CD4-positive, alpha-beta T cell (primary cell): Measurements from ENCODE around the gene ZNF324. TPM values are rescaled to one million over a fixed set of nuclear protein-coding genes. Genes with fewer than 3 reads are reported as not detected.

Experiments
- ATAC-seq: fragments of 200-7000 bp; cut with Tn5 transposase; one replicate; pipeline ENCODE4 v1.10.0; 2022; ENCODE audit warnings: mild to moderate bottlenecking; ENCODE audit not compliant: poor library complexity
- CTCF ChIA-PET: fragments of 350-600 bp; sonication (Branson Sonifier 250); formaldehyde crosslinking; loops from one replicate; lab custom pipeline; 2021; ENCODE audit warnings: antibody characterized with exemption, inconsistent platforms; lab: Charles Lee
- POLR2A ChIA-PET: fragments of 350-600 bp; sonication (Branson Sonifier 250); formaldehyde crosslinking; loops from one replicate; lab custom pipeline; 2021; ENCODE audit warnings: antibody characterized with exemption, inconsistent platforms; lab: Charles Lee
- DNase-seq, 14 experiments: peaks; one replicate each; pipeline ENCODE4 v3.0.0-alpha.2; 2013 to 2020; ENCODE audit warnings: mixed read lengths in 2 of 14
- H3K27ac ChIP-seq, 2 donors: one replicate each; pipeline versions ENCODE4 v1.5.1 to v1.7.0; 2013; ENCODE audit warnings: low read length in 2 of 2, low read depth in 1 of 2, mild to moderate bottlenecking in 1 of 2
- H3K27me3 ChIP-seq, 2 experiments: 1 replicate in 1 of 2; 2 replicates in 1 of 2; pipeline versions ENCODE4 v1.6.1 to v1.7.0; 2013; ENCODE audit warnings: low read length in 2 of 2, control low read depth in 1 of 2, mild to moderate bottlenecking in 1 of 2, moderate library complexity in 1 of 2; ENCODE audit not compliant: insufficient read depth in 2 of 2, control insufficient read depth in 1 of 2
- H3K36me3 ChIP-seq: one replicate; pipeline ENCODE4 v1.6.1; 2013; ENCODE audit warnings: low read length, control low read depth; ENCODE audit not compliant: insufficient read depth
- H3K4me1 ChIP-seq: one replicate; pipeline ENCODE4 v1.6.1; 2013; ENCODE audit warnings: low read length, control low read depth; ENCODE audit not compliant: insufficient read depth
- H3K4me3 ChIP-seq: one replicate; pipeline ENCODE4 v1.5.1; 2013; ENCODE audit warnings: mild to moderate bottlenecking, low read length, moderate library complexity
- H3K9me3 ChIP-seq, 2 experiments: 1 replicate in 1 of 2; 2 replicates in 1 of 2; pipeline versions ENCODE4 v1.6.1 to v1.7.0; 2013; ENCODE audit warnings: low read length in 2 of 2, mild to moderate bottlenecking in 2 of 2, control low read depth in 1 of 2, moderate library complexity in 1 of 2; ENCODE audit not compliant: control insufficient read depth in 1 of 2, insufficient read depth in 1 of 2
- H3K27ac Mint-ChIP-seq: one replicate; pipeline ENCODE4 v1.8.0; 2020; ENCODE audit warnings: mixed read lengths
- H3K27me3 Mint-ChIP-seq: one replicate; pipeline ENCODE4 v1.8.0; 2021; ENCODE audit warnings: mixed read lengths
- H3K36me3 Mint-ChIP-seq: one replicate; pipeline ENCODE4 v1.8.0; 2021; ENCODE audit warnings: low read depth, mixed read lengths
- H3K4me1 Mint-ChIP-seq: one replicate; pipeline ENCODE4 v1.8.0; 2021; ENCODE audit warnings: low read depth, mixed read lengths
- H3K4me3 Mint-ChIP-seq: one replicate; pipeline ENCODE4 v1.8.0; 2020; ENCODE audit warnings: mild to moderate bottlenecking, mixed read lengths
- H3K9me3 Mint-ChIP-seq: one replicate; pipeline ENCODE4 v1.8.0; 2020; ENCODE audit warnings: mixed read lengths
- CTCF ChIP-seq: fragments of 200-600 bp; IDR thresholded peaks from one replicate; pipeline ENCODE4 v1.8.0; 2022; ENCODE audit warnings: antibody characterized with exemption, mild to moderate bottlenecking
- intact Hi-C, 2 experiments: fragments of 100-400 bp; cut with DNase I in 1 of 2; cut with micrococcal nuclease in 1 of 2; formaldehyde crosslinking; loops; one replicate each; pipeline versions ENCODE4 v1.15.1 to v1.9.0; 2023 to 2025; cut with DNase I, micrococcal nuclease
- total RNA-seq, 174 experiments: library from RNA in 2 of 174; stranded (reverse) in 2 of 174; gene quantifications; one replicate each; pipeline ENCODE4 v1.2.3 and lab custom pipeline; 2021 to 2026

ZNF324 gene
- total RNA-seq, 2 experiments from 2014 or later: 24.3 to 25.2 TPM

DNA sequence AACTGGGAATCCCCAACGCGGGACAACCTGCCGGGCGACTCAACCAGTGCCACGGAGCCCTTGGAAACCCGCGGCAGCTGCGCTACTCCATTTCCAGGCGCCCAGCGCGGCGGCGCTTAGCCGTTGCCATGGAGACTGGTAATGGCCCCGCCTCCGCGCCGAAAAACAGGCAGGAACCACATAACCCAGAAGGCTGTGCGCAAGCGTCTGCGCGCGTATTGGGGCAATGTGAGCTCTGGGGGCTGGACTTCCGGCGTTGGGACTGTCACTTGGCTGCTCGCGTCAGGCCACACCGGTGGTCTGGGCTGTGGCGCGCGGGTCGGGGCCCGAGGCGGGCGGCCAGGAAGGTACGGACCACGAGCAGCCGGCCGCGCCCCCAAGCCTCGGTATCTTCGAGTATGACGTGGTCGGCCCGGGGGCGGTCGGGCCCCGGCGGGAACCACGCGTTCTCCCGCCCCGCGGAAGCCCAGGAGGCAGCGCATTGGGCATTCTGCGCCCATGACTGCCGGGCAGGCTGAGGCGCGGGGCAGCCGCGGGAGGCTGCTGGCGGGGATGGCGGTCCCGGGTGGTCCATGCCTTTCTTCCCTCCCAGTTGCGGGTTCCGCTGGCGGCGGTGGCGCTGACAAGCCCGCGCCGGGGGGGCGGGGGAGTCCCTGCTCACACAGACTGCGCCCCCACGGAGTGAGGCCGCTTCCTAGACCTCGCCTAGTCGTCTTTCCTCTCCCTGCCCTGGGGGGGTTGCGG, 15.3 kb upstream of the ZNF324 start, which contains the start of gene ZNF324B:
Gene ZNF324B, plus strand, starts transcription at position 265 of the 744 bp plus-strand sequence. CDS start 2,080 bp downstream, outside the sequence.
- peak within 1 kb of the TSS; percentile 66 for H3K4me3 ChIP-seq
- no peak for TF ChIP-seq CTCF
- peak within 1 kb of the TSS in 1 of 2 donors; percentile 61 for H3K27ac ChIP-seq
- ATAC-seq: peak; percentile 97
- H3K9me3 ChIP-seq: peaks cover 7 to 14% of the 10 kb centered on the region in 2 experiments
- H3K27me3 Mint-ChIP-seq: peaks cover 28% of the 10 kb centered on the region
- ChIA-PET POLR2A (interaction anchor here (0.5 to 1.5 kb wide), 13 partner anchors 11 to 702 kb away, joined by 3 to 24 read pairs (median 3); partner anchors contain the start of genes TRIM28, ZNF132, ZNF497 and ZNF552), CTCF (interaction anchor here (1.1 to 2.6 kb wide), 2 partner anchors 63 to 68 kb away, joined by 3 to 10 read pairs; partner anchors contain the start of gene ZBTB45)
- H3K36me3 ChIP-seq: peaks cover 16% of the 10 kb centered on the region
- peaks cover 4% of the 10 kb centered on the region for H3K9me3 Mint-ChIP-seq
- peak within 1 kb of the TSS; percentile 85 for H3K4me3 Mint-ChIP-seq
- peaks cover 30% of the 10 kb centered on the region for H3K36me3 Mint-ChIP-seq
- H3K4me1 ChIP-seq: peaks cover 15% of the 10 kb centered on the region
- H3K27ac Mint-ChIP-seq: peak within 1 kb of the TSS; percentile 63
- DNase-seq: peak; percentile 92 to 98 (median 96)
- intact Hi-C loops: loop anchor here (1.0 to 5.0 kb wide), 5 partner anchors 11 to 144 kb away; partner anchors contain the start of genes ZNF132 (in 2 of the 2), ZNF584 (in 2 of the 2) and ERVK3-1 (in 1 of the 2)
- H3K4me1 Mint-ChIP-seq: peaks cover 21% of the 10 kb centered on the region
- peaks cover 9 to 16% of the 10 kb centered on the region in 2 experiments for H3K27me3 ChIP-seq

- ChIA-PET POLR2A (interaction anchor here (1.1 kb wide), 1 partner anchor 14 kb away, joined by 3 read pairs; the partner anchor contains the start of gene ZNF132), CTCF (no interaction called here)
- H3K27me3 ChIP-seq: peaks cover 4 to 9% of the 10 kb centered on the region in 2 experiments
- H3K4me3 ChIP-seq: no peak overlapping the region
- Mint-ChIP-seq H3K27me3 (peaks cover 14% of the 10 kb centered on the region), H3K27ac (no peak overlapping the region), H3K36me3 (peaks cover 35% of the 10 kb centered on the region), H3K4me3 (peak overlapping the region; percentile 80), H3K9me3 (peaks cover 2% of the 10 kb centered on the region), H3K4me1 (peaks cover 21% of the 10 kb centered on the region)
- no peak for TF ChIP-seq CTCF
- H3K36me3 ChIP-seq: peaks cover 21% of the 10 kb centered on the region
- ATAC-seq (no peak), DNase-seq (no peak)
- peaks cover 6 to 8% of the 10 kb centered on the region in 2 experiments for H3K9me3 ChIP-seq
- peaks cover 15% of the 10 kb centered on the region for H3K4me1 ChIP-seq
- intact Hi-C loops: loop anchor here in 1 of 2 experiments (5.0 kb wide), 1 partner anchor 146 kb away; the partner anchor contains the start of gene ERVK3-1
- H3K27ac ChIP-seq: no peak overlapping the region
Observed at GRCh38 chr19:58453743-58454142, 13.1 kb upstream of the ZNF324 start.

GRCh38 chr19:58455306-58455705, 11.6 kb upstream of the ZNF324 start:
- DNase-seq (no peak), ATAC-seq (no peak)
- no peak for TF ChIP-seq CTCF
- CTCF ChIA-PET: no interaction called here
- Mint-ChIP-seq H3K9me3 (no peaks in the 10 kb centered on the region), H3K27ac (no peak overlapping the region), H3K36me3 (peaks cover 39% of the 10 kb centered on the region), H3K27me3 (peaks cover 4% of the 10 kb centered on the region), H3K4me3 (no peak overlapping the region), H3K4me1 (peaks cover 21% of the 10 kb centered on the region)
- Histone ChIP-seq H3K4me3 (no peak overlapping the region), H3K4me1 (peaks cover 15% of the 10 kb centered on the region), H3K36me3 (peaks cover 21% of the 10 kb centered on the region), H3K27me3 (no peaks in the 10 kb centered on the region), H3K9me3 (no peaks in the 10 kb centered on the region), H3K27ac (no peak overlapping the region)
- POLR2A ChIA-PET: no interaction called here
- intact Hi-C loops: no loop called here
